Thyroid gland (tissue), 4 donors: ENCODE results near the gene GOPC.

ENCODE experiments used
- CTCF ChIP-seq, 6 experiments: fragments of 200-600 bp in 3 of 6; fragments of 450-650 bp in 3 of 6; sonication (generic) in 3 of 6; IDR thresholded peaks; one replicate each; pipeline ENCODE4 v1.5.1; 2016 to 2019; ENCODE audit warnings: antibody characterized with exemption in 6 of 6, mild to moderate bottlenecking in 2 of 6, inconsistent platforms in 1 of 6, moderate library complexity in 1 of 6
- POLR2A ChIP-seq, 2 donors: fragments of 450-650 bp; IDR thresholded peaks; one replicate each; pipeline ENCODE4 v1.6.1; 2017; ENCODE audit warnings: antibody characterized with exemption in 2 of 2, mild to moderate bottlenecking in 2 of 2, moderate library complexity in 1 of 2

GRCh38 chr6:117561128-117561527 is 41.2 kb downstream of the GOPC start:
- TF ChIP-seq CTCF (IDR thresholded peaks at IDR 0.05) (no peak), POLR2A (IDR thresholded peaks at IDR 0.05) (no peak)
